Endodermal cell (in vitro differentiated cells): Measurements from ENCODE around the gene OPCML. TPM values are rescaled to one million over a fixed set of nuclear protein-coding genes. Genes with fewer than 3 reads are reported as not detected.

Experiments used
- DNase-seq: peaks from one replicate; pipeline ENCODE4 v3.0.0-alpha.2; 2017
- H3K27ac ChIP-seq: 2 replicates; pipeline ENCODE4 v1.5.1; 2013; ENCODE audit warnings: mild to moderate bottlenecking, low read depth, low read length, moderate library complexity
- H3K27me3 ChIP-seq: 2 replicates; pipeline ENCODE4 v1.6.1; 2013; ENCODE audit warnings: mild to moderate bottlenecking, low read length, moderate library complexity; ENCODE audit not compliant: insufficient read depth, control insufficient read depth, poor library complexity, severe bottlenecking
- H3K36me3 ChIP-seq: 2 replicates; pipeline ENCODE4 v1.7.0; 2013; ENCODE audit warnings: mild to moderate bottlenecking, low read length, moderate library complexity; ENCODE audit not compliant: control insufficient read depth, insufficient read depth
- H3K4me1 ChIP-seq: one replicate; pipeline ENCODE4 v1.7.0; 2013; ENCODE audit warnings: low read length; ENCODE audit not compliant: control insufficient read depth, insufficient read depth
- H3K4me3 ChIP-seq: 2 replicates; pipeline ENCODE4 v1.5.1; 2013; ENCODE audit warnings: mild to moderate bottlenecking, low read length, moderate library complexity
- H3K9ac ChIP-seq: 2 replicates; pipeline ENCODE4 v1.6.1; 2013; ENCODE audit warnings: mild to moderate bottlenecking, low read length, moderate library complexity; ENCODE audit not compliant: poor library complexity, severe bottlenecking; ENCODE audit errors: extremely low read depth
- H3K9me3 ChIP-seq: 2 replicates; pipeline ENCODE4 v1.6.1; 2013; ENCODE audit warnings: mild to moderate bottlenecking, low read length, moderate library complexity; ENCODE audit not compliant: control insufficient read depth
- H3K27ac Mint-ChIP-seq: 2 replicates; pipeline ENCODE4 v1.8.0; 2020; ENCODE audit warnings: mixed read lengths
- H3K27me3 Mint-ChIP-seq: 2 replicates; pipeline ENCODE4 v1.8.0; 2021; ENCODE audit warnings: mild to moderate bottlenecking, mixed read lengths; ENCODE audit not compliant: insufficient read depth
- H3K36me3 Mint-ChIP-seq: 2 replicates; pipeline ENCODE4 v1.8.0; 2020; ENCODE audit warnings: low read depth, mixed read lengths
- H3K4me1 Mint-ChIP-seq: 2 replicates; pipeline ENCODE4 v1.8.0; 2020; ENCODE audit warnings: mixed read lengths
- H3K4me3 Mint-ChIP-seq: 2 replicates; pipeline ENCODE4 v1.8.0; 2020; ENCODE audit warnings: mild to moderate bottlenecking, moderate library complexity, mixed read lengths
- H3K9me3 Mint-ChIP-seq: 2 replicates; pipeline ENCODE4 v1.8.0; 2020; ENCODE audit warnings: mild to moderate bottlenecking, mixed read lengths
- WGBS, 2 experiments: methylation state at CpG; one replicate each; pipeline versions ENCODE4 v1.1.5 to v1.1.7; 2013; ENCODE audit warnings: missing lambda C conversion rate in 2 of 2, mixed read lengths in 1 of 2; ENCODE audit not compliant: insufficient coverage in 1 of 2, insufficient read length in 1 of 2; 5-methylcytosine and 5-hydroxymethylcytosine counted together
- total RNA-seq, 2 donors: library from RNA; stranded (reverse); fragmentation: NEBNext Ultra II Directional in 1 of 2; extraction: Animal tissue kit (Norgen Biotek cat#: 25700) in 1 of 2; gene quantifications; 2 replicates in 1 of 2; 3 replicates in 1 of 2; pipeline ENCODE4 v1.2.1, GENCODE V29; 2021
- TF ChIP-seq, protein P1 (sequence below): fragments of 200-600 bp; sonication (generic); conservative IDR thresholded peaks from 2 replicates; pipeline ENCODE4 v1.5.0; 2021; ENCODE audit warnings: antibody characterized with exemption, mild to moderate bottlenecking

Gene OPCML
- total RNA-seq, 2 donors from 2014 or later: 0.49 to 0.86 TPM

DNA sequence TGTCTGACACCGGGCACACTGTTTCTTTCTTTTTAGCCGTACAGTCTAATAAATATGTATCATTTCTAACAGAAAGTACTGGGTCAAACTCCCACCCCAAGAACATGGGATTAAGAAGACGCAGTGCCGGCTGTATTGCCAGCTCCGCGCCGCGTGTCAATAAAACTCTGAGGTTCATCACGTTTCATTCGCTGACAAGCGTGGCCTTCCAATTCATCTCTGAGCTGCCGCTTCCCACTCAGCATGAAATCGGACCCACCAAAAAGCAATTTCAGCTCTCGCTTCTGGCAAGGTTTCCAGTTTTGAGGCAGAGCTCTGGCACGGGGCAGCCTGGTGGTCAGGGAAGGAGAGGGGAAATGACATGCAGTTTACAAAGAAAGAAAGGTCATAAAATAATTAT lies 819.8 kb downstream of the OPCML start:
- Mint-ChIP-seq H3K9me3 (no peaks in the 10 kb centered on the region), H3K4me1 (no peaks in the 10 kb centered on the region), H3K27me3 (no peaks in the 10 kb centered on the region), H3K36me3 (no peaks in the 10 kb centered on the region), H3K27ac (no peak overlapping the region), H3K4me3 (no peak overlapping the region)
- H3K27me3 ChIP-seq: no peaks in the 10 kb centered on the region
- DNase-seq: no peak
- no peaks in the 10 kb centered on the region for H3K4me1 ChIP-seq
- no peak overlapping the region for H3K9ac ChIP-seq
- TF ChIP-seq, protein P1, sequence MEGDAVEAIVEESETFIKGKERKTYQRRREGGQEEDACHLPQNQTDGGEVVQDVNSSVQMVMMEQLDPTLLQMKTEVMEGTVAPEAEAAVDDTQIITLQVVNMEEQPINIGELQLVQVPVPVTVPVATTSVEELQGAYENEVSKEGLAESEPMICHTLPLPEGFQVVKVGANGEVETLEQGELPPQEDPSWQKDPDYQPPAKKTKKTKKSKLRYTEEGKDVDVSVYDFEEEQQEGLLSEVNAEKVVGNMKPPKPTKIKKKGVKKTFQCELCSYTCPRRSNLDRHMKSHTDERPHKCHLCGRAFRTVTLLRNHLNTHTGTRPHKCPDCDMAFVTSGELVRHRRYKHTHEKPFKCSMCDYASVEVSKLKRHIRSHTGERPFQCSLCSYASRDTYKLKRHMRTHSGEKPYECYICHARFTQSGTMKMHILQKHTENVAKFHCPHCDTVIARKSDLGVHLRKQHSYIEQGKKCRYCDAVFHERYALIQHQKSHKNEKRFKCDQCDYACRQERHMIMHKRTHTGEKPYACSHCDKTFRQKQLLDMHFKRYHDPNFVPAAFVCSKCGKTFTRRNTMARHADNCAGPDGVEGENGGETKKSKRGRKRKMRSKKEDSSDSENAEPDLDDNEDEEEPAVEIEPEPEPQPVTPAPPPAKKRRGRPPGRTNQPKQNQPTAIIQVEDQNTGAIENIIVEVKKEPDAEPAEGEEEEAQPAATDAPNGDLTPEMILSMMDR: no peak
- H3K4me3 ChIP-seq: no peak overlapping the region
- H3K9me3 ChIP-seq: no peaks in the 10 kb centered on the region
- 90 to 96% methylated on average over 12 to 15 of the region's 15 CpGs for WGBS, 2 experiments
- no peak overlapping the region for H3K27ac ChIP-seq
- no peaks in the 10 kb centered on the region for H3K36me3 ChIP-seq

DNA sequence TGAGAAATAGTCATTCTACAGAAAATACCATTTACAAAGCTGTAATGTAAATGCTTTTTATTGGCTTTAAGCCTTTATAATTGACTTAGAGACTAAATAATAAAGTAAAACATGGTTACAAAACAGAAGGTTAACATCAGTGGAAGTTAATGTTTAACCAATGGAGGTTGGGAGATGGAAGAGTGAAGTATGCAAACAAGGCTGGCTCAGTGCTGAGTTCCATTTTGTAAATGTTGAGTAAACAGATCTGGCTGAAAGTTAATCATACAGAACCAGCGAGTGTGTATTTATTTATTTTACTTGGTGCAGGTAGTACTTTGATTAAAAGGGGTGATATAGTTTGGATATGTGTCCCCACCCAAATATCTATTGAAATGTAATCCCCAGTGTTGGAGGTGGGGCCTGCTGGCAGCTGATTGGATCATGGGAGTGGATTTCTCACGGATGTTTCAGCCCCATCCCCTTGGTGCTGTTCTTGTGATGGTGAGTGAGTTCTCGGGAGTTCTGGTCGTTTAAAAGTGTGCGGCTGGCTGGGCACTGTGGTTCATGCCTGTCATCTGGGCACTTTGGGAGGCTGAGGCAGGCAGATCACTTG lies 827.4 kb downstream of the OPCML start:
- Mint-ChIP-seq H3K4me3 (no peak overlapping the region), H3K27ac (no peak overlapping the region), H3K36me3 (no peaks in the 10 kb centered on the region), H3K27me3 (no peaks in the 10 kb centered on the region), H3K9me3 (peaks cover 4% of the 10 kb centered on the region), H3K4me1 (peaks cover 4% of the 10 kb centered on the region)
- no peak for DNase-seq
- TF ChIP-seq, protein P1: no peak
- Histone ChIP-seq H3K4me3 (no peak overlapping the region), H3K4me1 (no peaks in the 10 kb centered on the region), H3K36me3 (no peaks in the 10 kb centered on the region), H3K27me3 (no peaks in the 10 kb centered on the region), H3K27ac (no peak overlapping the region), H3K9me3 (no peaks in the 10 kb centered on the region), H3K9ac (no peak overlapping the region)
- WGBS, 2 experiments: 90 to 96% methylated on average over 3 to 5 of the region's 5 CpGs

DNA sequence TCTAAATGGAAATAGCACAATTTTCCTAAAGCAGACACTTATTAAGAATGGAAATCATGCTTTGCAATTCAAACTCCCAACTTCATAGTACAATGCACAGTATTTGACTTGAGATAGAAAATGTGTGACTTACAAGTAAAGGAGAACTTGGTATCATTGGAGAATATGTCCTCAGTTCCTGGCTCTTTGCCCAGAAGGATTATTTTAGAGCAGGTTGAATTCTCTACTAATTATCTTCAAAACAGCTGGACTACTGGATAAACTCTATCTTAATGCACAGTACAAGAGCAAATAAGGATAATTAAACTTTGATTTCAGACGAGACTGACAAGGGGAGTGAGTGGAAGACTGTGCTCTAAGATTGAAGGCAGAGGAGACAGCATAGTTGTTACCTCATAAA lies 839.4 kb downstream of the OPCML start:
- Histone ChIP-seq H3K36me3 (no peaks in the 10 kb centered on the region), H3K4me3 (no peak overlapping the region), H3K4me1 (peaks cover 6% of the 10 kb centered on the region), H3K27ac (no peak overlapping the region), H3K27me3 (no peaks in the 10 kb centered on the region), H3K9ac (no peak overlapping the region), H3K9me3 (no peaks in the 10 kb centered on the region)
- no peak overlapping the region for H3K27ac Mint-ChIP-seq
- H3K4me3 Mint-ChIP-seq: no peak overlapping the region
- TF ChIP-seq, protein P1: no peak
- no peaks in the 10 kb centered on the region for H3K9me3 Mint-ChIP-seq
- peaks cover 7% of the 10 kb centered on the region for H3K4me1 Mint-ChIP-seq
- no peak for DNase-seq
- WGBS, 2 experiments: 80% methylated on average over 1 of the region's 1 CpG; no CpG with 5 or more reads in 1 of the 2 experiments
- H3K27me3 Mint-ChIP-seq: no peaks in the 10 kb centered on the region
- no peaks in the 10 kb centered on the region for H3K36me3 Mint-ChIP-seq
